Mammary epithelial cell (primary cell): Measurements from ENCODE around the gene RASGRP2.

Experiments used
- EZH2 ChIP-seq: IDR thresholded peaks from 2 replicates; pipeline ENCODE4 v1.6.1; 2012; ENCODE audit warnings: low read length, inconsistent platforms, borderline replicate concordance
- TF ChIP-seq, protein P1 (sequence below), 2 donors: IDR thresholded peaks in 1 of 2; conservative IDR thresholded peaks in 1 of 2; 2 replicates each; pipeline ENCODE4 v1.5.1; 2011 to 2012; ENCODE audit warnings: inconsistent platforms in 2 of 2, low read length in 2 of 2, mild to moderate bottlenecking in 2 of 2, control low read depth in 1 of 2, low read depth in 1 of 2; ENCODE audit not compliant: insufficient read depth in 1 of 2; ENCODE audit errors: extremely low read depth in 1 of 2

DNA sequence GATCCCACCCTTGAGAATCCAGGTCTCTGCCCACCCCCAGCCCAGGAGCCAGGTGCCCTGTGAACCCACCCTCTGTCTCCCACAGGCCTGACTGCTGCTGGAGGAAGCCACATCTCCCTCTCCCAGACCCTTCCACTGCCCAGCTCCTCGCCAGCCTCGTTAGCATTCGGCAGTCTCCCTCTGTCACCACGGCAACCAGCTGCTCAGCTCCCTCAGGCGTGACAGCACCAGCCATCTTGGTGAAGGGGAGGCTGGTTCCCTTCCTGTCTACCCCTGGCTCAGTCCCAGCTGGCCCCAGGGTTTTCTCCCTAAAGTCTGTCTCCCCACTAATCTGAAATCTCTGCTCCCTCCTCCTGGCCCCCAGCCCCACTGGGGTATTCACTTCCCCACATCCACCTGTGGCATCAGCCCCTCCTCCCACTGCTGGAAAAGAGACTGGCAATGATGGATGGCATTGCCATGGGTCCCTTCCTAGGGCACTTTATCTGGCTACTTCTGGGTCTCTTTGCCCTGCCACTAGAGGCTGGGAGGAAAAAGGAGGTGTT lies 49.0 kb downstream of the RASGRP2 start:
- TF ChIP-seq, protein P1, sequence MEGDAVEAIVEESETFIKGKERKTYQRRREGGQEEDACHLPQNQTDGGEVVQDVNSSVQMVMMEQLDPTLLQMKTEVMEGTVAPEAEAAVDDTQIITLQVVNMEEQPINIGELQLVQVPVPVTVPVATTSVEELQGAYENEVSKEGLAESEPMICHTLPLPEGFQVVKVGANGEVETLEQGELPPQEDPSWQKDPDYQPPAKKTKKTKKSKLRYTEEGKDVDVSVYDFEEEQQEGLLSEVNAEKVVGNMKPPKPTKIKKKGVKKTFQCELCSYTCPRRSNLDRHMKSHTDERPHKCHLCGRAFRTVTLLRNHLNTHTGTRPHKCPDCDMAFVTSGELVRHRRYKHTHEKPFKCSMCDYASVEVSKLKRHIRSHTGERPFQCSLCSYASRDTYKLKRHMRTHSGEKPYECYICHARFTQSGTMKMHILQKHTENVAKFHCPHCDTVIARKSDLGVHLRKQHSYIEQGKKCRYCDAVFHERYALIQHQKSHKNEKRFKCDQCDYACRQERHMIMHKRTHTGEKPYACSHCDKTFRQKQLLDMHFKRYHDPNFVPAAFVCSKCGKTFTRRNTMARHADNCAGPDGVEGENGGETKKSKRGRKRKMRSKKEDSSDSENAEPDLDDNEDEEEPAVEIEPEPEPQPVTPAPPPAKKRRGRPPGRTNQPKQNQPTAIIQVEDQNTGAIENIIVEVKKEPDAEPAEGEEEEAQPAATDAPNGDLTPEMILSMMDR (conservative IDR thresholded peaks at IDR 0.05 in 1 of 2, IDR thresholded peaks at IDR 0.05 in 1 of 2; ENCODE audit: extremely low read depth in 1 of 2, insufficient read depth in 1 of 2, low read depth in 1 of 2, low read length in 2 of 2): no peak
- no peak for TF ChIP-seq EZH2
